Neural crest cell (in vitro differentiated cells): ENCODE results near the gene CFAP97D2. TPM values are rescaled to one million over a fixed set of nuclear protein-coding genes. Genes with fewer than 3 reads are reported as not detected.

Source experiments
- DNase-seq: peaks from one replicate; pipeline ENCODE4 v3.0.0; 2021; ENCODE audit warnings: low read depth, mixed read lengths, low spot score
- H3K27ac Mint-ChIP-seq: one replicate; pipeline ENCODE4 v1.8.0; 2021; ENCODE audit warnings: mild to moderate bottlenecking, mixed read lengths; ENCODE audit not compliant: unreplicated experiment
- H3K27me3 Mint-ChIP-seq: 2 replicates; pipeline ENCODE4 v1.8.0; 2021; ENCODE audit warnings: low read depth, mild to moderate bottlenecking, mixed read lengths
- H3K36me3 Mint-ChIP-seq: 2 replicates; pipeline ENCODE4 v1.8.0; 2021; ENCODE audit warnings: low read depth, mild to moderate bottlenecking, mixed read lengths
- H3K4me1 Mint-ChIP-seq: 2 replicates; pipeline ENCODE4 v1.8.0; 2021; ENCODE audit warnings: mixed read lengths
- H3K4me3 Mint-ChIP-seq: one replicate; pipeline ENCODE4 v1.8.0; 2021; ENCODE audit warnings: mild to moderate bottlenecking, mixed read lengths
- H3K9me3 Mint-ChIP-seq: 2 replicates; pipeline ENCODE4 v1.8.0; 2021; ENCODE audit warnings: mixed read lengths
- CTCF ChIP-seq: fragments of 200-600 bp; sonication (generic); conservative IDR thresholded peaks from 2 replicates; pipeline ENCODE4 v1.5.0; 2021; ENCODE audit warnings: antibody characterized with exemption, mild to moderate bottlenecking
- total RNA-seq: library from RNA; stranded (reverse); gene quantifications from 2 replicates; pipeline ENCODE4 v1.2.1, GENCODE V29; 2021

CFAP97D2 gene
- total RNA-seq, 1 donor from 2014 or later: not detected

DNA sequence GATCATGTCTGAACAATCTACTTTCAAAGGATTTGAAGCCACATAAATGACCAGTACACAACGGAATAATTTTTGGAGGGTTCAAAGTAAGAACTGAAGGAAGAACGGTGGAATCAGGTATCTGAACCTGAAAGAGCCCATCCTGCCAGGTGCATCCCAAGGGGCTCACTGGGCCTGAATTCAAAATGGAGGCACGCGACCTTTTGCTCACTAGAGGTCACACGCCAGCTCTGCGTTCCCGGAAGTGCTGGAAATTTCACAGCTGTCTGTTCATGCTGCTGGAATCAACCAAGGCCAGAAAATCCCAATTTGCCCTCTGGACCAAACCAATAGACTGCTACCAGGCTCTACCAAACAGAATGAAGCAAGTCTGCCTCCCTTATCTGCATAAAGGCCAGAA, 42.5 kb upstream of the CFAP97D2 start:
- DNase-seq: no peak
- TF ChIP-seq CTCF: no peak
- Mint-ChIP-seq H3K36me3 (no peaks in the 10 kb centered on the region), H3K27me3 (no peaks in the 10 kb centered on the region), H3K9me3 (peaks cover 4% of the 10 kb centered on the region), H3K4me3 (peak overlapping the region; percentile 57), H3K27ac (no peak overlapping the region), H3K4me1 (peaks cover 21% of the 10 kb centered on the region)

- no peak overlapping the region for H3K4me3 Mint-ChIP-seq
- TF ChIP-seq CTCF: no peak
- no peak overlapping the region for H3K27ac Mint-ChIP-seq
- peaks cover 4% of the 10 kb centered on the region for H3K9me3 Mint-ChIP-seq
- H3K27me3 Mint-ChIP-seq: no peaks in the 10 kb centered on the region
- DNase-seq: no peak
- no peaks in the 10 kb centered on the region for H3K36me3 Mint-ChIP-seq
- H3K4me1 Mint-ChIP-seq: peaks cover 9% of the 10 kb centered on the region
Measured at GRCh38 chr13:114140131-114140905, 38.7 kb upstream of the CFAP97D2 start.

GRCh38 chr13:114140906-114141250, 38.2 kb upstream of the CFAP97D2 start:
- no peak for TF ChIP-seq CTCF
- no peak overlapping the region for H3K27ac Mint-ChIP-seq
- no peaks in the 10 kb centered on the region for H3K27me3 Mint-ChIP-seq
- H3K4me1 Mint-ChIP-seq: peaks cover 9% of the 10 kb centered on the region
- DNase-seq: no peak
- no peaks in the 10 kb centered on the region for H3K36me3 Mint-ChIP-seq
- H3K4me3 Mint-ChIP-seq: no peak overlapping the region
- peaks cover 4% of the 10 kb centered on the region for H3K9me3 Mint-ChIP-seq

- no peaks in the 10 kb centered on the region for H3K27me3 Mint-ChIP-seq
- DNase-seq: no peak
- no peaks in the 10 kb centered on the region for H3K36me3 Mint-ChIP-seq
- peaks cover 7% of the 10 kb centered on the region for H3K4me1 Mint-ChIP-seq
- no peak for TF ChIP-seq CTCF
- H3K9me3 Mint-ChIP-seq: peaks cover 4% of the 10 kb centered on the region
- no peak overlapping the region for H3K4me3 Mint-ChIP-seq
- no peak overlapping the region for H3K27ac Mint-ChIP-seq
Measured at GRCh38 chr13:114141261-114141996, 37.6 kb upstream of the CFAP97D2 start.

DNA sequence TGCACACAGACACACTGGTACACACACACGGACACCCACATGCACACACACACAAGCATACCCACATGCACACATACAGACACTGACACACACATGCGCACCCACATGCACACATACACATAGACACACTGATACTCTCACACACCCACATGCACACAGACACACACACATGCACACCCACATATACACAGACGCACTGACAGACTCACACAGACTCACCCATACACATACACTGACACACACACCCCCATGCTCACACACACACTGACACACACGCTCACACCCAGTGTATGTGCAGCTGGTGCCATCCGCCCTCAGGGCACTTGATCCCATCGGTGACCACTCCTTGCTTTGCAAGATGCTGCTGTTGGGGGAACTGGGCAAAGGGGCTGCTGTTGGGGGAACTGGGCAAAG, 36.9 kb upstream of the CFAP97D2 start:
- no peak for DNase-seq
- no peak for TF ChIP-seq CTCF
- H3K27ac Mint-ChIP-seq: no peak overlapping the region
- peaks cover 4% of the 10 kb centered on the region for H3K9me3 Mint-ChIP-seq
- H3K4me1 Mint-ChIP-seq: peaks cover 8% of the 10 kb centered on the region
- H3K36me3 Mint-ChIP-seq: no peaks in the 10 kb centered on the region
- no peaks in the 10 kb centered on the region for H3K27me3 Mint-ChIP-seq
- H3K4me3 Mint-ChIP-seq: no peak overlapping the region
